AG09319 (cell line): Measurements from ENCODE around the gene CIAO3.

ENCODE experiments used
- DNase-seq: peaks from one replicate; pipeline ENCODE4 v3.0.0-alpha.2; 2010; ENCODE audit warnings: low read depth; ENCODE audit errors: extremely low read depth
- CTCF ChIP-seq: IDR thresholded peaks from 2 replicates; pipeline ENCODE4 v1.5.1; 2011; ENCODE audit warnings: low read depth, mild to moderate bottlenecking, inconsistent platforms, low read length, moderate library complexity

Gene CIAO3

DNA sequence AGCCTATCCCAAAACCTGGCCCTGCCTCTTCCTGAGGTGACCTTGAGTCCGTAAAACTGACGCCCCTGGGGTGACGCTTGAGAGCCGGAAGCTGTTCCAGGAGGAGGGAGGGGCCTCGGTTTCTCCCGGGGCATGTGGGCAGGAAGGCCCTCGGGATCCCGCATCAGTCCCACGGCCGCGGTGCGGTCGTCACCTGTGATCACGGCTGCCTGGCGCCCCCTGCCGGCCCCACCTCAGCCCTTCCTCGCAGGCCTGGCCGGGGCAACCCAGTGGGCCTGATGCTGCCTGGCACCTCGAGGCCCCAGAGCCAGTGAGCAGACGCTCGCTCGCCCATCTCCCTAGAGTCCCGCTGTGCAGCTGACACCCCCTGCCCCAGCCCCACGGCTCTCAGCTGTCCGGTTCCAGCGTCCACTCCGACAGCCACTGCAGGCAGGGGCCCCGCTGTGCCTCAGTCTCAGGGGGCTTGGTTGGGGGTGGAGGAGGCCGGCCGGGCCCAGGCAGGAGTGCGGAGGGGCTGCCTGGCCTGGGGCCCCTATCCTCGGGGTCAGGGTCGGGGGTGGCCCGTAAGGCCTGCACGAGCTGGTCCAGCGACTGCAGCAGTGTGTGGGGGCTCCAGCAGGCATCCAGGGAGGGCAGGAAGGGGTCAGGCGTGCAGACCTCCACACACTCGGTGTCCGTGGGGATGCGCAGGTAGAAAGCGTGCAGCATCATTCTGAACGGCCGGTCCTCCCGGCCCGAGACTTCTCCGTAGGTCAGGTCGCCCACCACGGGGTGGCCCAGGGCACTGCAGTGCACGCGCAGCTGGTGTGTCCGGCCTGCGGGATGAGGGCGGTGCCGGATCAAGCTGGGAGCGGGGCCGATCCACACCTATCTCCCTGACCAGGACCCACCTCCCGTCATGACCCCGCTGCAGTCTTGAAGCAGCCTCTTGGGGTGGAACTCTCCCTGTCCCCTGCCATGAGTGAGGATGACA, 45.1 kb upstream of the CIAO3 start:
- no peak for DNase-seq
- peak; percentile 63 for TF ChIP-seq CTCF

- no peak for DNase-seq
- TF ChIP-seq CTCF: no peak
Observed at GRCh38 chr16:784431-784830, 43.6 kb upstream of the CIAO3 start.

GRCh38 chr16:783404-784161, 42.8 kb upstream of the CIAO3 start:
- DNase-seq: no peak
- TF ChIP-seq CTCF: no peak

DNA sequence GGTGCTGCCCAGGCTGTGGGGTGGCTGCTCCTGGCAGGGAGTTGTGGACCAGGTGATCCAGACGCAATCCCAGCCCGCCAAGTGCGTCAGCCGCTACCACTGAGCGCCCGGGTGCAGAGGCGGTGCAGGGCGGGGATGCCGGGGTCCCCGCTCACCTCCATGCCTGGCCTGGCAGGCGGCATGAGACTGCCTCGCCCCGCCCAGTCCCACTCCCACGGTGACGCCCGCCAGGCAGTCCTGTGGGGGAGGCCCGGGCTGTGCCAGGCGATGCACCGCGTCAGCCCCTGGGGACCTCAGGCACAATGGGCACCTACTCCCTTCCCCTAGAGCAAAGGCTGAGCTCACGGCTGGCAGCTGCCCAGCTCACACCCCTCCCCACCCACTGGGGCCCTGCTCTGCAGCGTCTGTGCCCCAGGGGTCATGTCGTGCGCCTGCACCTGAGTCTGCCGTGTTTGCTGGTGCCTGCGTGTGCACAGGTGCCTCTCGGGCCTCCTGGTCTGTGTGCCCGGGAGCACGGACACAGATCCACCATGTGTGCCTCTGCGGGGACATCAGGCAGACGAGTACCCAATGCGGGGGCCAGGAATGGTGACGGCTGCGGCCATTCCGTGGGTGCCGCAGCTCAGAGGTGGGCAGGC, 42.1 kb upstream of the CIAO3 start:
- no peak for TF ChIP-seq CTCF
- DNase-seq: no peak

GRCh38 chr16:782258-782657, 41.5 kb upstream of the CIAO3 start:
- no peak for TF ChIP-seq CTCF
- DNase-seq: no peak

- TF ChIP-seq CTCF: no peak
- no peak for DNase-seq
Observed at GRCh38 chr16:781346-782010, 40.7 kb upstream of the CIAO3 start.
